ENCODE results near the gene ZNF638.

DNA sequence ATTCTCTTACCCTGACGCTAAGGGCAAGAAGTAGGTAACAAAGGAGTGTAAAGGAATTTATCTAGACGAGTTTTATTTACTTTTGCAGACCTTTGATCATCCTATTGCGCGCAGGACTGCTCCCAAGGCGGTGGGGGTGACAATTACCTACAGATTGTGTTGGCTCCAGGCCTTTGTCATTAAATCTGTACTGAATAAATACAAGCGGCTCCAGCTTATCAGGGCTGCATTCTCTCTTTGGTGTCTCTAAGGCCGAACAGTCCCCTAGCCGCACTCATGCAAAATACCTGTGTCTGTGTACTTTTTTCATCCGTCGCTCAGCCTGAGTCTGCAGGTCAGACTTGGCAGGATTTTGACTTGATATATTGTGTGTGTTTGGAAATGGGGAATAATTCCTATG, 63.9 kb downstream of the ZNF638 start:
- TF ChIP-seq, protein P1, sequence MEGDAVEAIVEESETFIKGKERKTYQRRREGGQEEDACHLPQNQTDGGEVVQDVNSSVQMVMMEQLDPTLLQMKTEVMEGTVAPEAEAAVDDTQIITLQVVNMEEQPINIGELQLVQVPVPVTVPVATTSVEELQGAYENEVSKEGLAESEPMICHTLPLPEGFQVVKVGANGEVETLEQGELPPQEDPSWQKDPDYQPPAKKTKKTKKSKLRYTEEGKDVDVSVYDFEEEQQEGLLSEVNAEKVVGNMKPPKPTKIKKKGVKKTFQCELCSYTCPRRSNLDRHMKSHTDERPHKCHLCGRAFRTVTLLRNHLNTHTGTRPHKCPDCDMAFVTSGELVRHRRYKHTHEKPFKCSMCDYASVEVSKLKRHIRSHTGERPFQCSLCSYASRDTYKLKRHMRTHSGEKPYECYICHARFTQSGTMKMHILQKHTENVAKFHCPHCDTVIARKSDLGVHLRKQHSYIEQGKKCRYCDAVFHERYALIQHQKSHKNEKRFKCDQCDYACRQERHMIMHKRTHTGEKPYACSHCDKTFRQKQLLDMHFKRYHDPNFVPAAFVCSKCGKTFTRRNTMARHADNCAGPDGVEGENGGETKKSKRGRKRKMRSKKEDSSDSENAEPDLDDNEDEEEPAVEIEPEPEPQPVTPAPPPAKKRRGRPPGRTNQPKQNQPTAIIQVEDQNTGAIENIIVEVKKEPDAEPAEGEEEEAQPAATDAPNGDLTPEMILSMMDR (IDR thresholded peaks at IDR 0.05; ENCODE audit: low read depth, low read length), result no peak
- no peak for TF ChIP-seq EZH2phosphoT487 (IDR thresholded peaks at IDR 0.05; ENCODE audit: low read depth)

All from OCI-LY3 (cell line).